Ureter (tissue), 1 donor: Measurements from ENCODE around the gene PEX11A. TPM values are rescaled to one million over a fixed set of nuclear protein-coding genes. Genes with fewer than 3 reads are reported as not detected.

Source experiments
- DNase-seq: peaks from one replicate; pipeline ENCODE4 v3.0.0-alpha.2; 2020; ENCODE audit warnings: low spot score
- total RNA-seq: library from RNA; stranded (reverse); gene quantifications from one replicate; pipeline ENCODE4 v1.2.4, GENCODE V29; 2023
- donor health status: DM: yes; HTN: yes; CAD: no.

Gene PEX11A
- total RNA-seq, 1 donor from 2014 or later: 25.2 TPM

DNA sequence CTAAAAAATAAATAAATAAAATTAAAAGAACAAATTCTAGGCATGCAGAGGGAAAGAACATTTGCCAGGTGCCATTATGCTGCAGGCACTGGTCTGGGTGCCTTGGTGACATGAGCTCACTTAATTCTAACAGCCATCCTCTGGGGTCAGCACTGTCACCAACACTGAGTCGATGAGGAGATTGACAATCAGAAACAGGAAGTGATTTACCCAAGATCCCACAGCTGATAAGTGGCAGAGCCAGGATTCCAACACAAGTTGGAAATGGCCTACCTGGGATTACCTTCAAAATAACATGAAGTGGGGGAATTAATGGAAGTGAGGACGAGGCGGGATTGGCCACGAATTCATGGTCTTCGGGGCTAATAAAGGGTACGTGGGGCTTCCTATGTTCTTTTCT lies 14.9 kb downstream of the PEX11A start:
- no peak for DNase-seq

DNA sequence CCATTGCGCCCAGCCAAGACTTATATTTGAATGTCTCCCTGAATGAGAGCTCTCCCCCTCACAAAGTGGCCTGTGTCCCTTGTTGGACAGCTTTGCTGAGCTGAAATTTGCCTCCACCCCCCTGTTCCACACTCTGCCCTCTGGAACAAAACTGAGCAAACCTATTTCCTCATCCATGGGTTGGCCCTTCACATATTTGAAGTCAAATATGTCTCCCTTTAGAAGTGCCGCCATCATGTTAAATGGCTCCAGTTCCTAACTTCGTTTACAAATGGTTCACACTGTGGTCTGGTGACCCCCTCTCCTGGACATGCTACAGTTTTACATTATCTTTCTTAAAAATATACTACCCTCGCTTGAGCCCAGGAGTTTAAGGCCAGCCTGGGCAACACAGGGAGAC lies 16.0 kb downstream of the PEX11A start:
- peak; percentile 29 for DNase-seq

DNA sequence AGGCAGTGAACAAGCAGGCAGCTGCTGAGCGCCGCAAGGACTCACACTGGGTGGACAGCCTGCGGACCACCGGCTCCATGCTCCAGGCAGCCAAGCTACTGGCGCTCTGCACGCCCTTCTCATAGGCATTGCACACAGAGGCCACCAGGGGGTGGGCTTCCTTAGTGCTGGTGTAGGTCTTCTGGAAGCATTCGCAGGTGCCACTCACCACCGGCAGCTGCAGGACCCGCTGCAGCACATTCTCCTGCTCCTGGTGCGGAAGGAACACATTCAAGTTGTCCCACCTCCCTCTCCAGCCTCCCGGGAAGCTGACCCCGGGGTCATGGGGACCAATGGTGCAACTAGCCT lies 17.4 kb downstream of the PEX11A start:
- DNase-seq: peak; percentile 42

DNA sequence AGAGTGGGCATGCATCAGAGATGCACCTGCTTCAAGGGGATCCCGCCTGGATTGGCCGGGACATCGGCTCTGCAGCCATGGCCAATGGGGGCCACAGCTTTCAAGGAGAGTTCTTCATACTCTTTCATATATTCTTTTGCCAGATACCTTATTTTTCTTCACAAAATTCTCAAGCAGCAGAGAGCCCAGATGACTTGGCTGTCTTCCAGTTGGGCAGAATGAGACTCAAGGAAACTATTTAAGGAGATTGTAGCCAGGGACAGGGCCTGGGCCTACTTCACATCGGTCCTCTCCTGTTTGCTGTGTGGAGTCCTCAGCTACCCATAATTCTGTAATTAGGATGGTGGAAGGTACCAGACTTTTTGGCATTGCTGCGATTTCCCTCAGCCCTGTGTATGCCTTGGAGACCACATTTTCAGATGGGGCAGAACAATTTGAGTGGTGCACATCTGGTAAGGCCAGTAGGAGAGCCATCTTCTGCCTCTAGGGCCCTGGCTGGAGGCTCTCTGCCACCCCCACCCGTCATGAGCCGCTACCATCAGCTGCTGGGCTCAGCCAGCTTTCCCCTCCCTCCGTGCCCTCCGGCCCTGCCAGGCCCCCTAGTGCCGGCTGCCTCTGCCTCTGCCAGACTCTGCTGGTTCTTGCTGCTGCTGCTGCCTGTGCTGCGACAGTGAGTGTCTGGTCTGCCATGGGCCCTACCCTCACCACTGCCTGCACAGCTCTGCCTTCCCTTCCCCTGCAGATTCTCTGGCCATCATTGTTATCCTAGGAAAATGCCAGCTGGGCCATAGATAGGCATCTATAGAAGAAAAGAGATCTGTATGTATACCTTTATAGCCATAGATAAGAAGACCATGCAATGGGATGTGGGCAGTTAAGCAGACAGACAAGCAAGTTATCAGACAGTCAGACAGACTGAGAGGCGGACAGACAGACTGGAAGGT lies 18.1 kb downstream of the PEX11A start:
- peak; percentile 9 for DNase-seq

DNA sequence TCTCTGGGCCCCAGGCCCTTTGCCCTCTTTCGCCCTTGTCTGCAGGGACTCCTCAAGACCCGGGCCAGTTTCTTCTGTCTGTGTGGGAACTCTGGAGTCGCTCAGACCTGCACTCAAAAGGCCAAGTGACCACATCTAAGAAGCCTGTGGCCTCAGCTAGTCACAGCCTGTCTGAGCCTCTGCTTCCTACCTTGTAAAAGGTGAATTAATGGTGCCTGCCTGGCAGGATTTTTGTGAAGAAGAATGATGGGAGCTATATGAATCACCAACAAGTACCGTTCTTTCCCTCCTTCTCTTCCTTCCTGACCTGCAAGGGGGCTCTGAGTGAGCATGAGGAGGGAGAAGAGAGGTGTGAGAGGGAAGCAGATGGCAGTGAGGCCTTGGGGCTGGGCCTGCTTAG lies 18.9 kb downstream of the PEX11A start:
- no peak for DNase-seq

DNA sequence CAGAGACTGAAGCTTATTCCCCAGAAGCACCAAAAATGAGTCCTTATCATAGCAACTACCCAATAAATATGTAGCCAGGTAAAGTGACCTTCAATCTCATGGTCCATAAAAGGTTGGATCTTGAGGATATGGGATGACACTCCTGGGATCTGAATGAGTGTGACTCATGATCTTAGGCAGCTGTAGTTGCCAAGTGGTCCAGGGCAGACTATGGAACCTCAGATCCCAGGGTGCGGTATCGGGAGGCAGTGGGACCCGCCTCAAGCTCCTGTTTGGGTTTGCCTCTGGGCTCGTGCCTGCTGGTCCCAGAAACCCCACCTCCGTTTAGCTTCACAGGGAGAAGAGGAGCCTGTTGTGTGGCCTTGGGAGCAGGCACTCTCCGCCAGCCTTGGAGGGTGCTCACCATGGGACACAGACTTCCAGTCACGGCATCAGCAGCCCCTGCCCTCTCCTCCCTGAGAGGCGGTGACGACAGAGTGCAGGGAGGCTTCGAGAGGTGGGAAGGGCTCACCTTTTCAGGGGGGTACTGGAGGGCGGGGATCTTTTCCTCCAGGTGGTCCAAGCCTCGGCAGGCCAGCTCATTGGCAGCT lies 19.5 kb downstream of the PEX11A start:
- DNase-seq: no peak

DNA sequence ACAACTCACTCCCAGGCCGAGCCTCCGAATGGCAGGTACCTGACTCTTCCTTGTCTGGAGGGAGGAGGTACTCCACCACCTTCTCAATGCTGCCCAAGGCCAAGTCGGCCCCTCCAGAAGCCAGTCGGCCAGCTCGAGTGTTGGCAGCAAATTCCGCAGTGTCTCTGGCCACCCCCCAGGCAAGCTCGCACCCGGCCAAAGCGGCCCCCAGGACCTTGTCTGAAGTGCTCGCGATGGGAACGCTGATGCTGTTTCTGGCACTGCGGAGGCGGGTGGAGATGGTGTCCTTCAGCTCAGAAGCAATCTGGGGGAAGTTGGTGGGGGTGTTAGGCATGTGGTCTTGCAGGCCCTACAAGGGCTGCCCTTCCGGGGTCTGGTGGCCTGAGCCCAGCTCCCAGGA lies 20.6 kb downstream of the PEX11A start:
- no peak for DNase-seq

DNA sequence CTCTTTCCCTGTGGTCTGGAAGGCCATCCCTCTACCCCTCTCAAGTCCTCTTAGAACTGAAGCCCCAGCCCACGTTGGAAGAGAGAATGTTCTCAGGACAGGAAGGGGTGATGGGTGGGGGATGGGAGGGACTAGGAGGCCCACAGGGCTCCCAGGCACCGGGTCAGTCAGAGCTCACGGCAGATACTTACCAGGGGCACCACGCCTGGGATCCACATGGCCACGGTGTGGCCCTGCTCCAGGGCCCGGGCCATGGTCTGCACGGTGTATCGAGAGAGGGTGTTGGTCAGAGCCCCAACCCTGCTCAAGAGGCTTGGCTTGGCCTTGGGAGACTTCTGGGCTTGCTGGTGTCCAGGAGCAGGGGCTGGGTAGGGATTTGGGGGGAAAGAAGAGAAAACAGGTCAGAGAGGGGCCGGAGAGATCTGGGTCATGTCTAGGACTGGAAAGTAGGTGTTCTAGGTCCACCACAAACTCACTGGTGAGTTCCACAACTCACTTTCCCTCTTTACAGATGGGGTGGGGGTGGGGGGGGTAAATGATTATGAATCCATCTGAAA lies 21.2 kb downstream of the PEX11A start:
- DNase-seq: no peak

DNA sequence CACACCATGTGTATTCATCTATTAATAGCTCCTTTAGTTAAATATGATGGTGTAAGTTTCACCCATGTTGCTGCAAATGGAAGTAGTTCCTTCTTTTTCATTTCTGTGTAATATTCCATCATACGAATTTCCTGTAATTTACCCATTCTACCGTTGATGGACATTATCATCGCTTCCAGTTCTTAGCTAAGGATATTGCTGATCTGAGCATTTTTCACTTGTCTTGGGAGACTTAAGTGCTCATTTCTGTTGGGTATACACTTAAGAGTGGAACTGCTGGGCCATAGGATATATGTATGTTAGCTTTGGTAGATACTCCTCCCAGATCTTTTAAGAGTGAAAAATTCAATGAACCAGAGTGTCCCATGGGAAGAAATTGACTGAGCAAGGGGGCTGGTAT lies 22.4 kb downstream of the PEX11A start:
- no peak for DNase-seq

DNA sequence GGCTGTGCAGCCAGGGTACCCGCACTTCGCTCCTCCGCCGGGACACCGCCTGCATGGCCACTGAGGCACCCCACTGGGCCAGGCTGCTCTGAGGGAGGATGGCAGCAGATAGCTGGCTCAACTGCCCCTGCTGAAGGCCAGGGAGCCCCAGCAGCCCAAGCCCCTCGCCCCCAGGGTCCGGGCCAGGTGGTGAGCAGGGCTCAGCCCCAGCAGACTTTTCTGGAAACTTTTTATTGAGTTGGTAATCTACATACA lies 22.9 kb downstream of the PEX11A start:
- DNase-seq: no peak

DNA sequence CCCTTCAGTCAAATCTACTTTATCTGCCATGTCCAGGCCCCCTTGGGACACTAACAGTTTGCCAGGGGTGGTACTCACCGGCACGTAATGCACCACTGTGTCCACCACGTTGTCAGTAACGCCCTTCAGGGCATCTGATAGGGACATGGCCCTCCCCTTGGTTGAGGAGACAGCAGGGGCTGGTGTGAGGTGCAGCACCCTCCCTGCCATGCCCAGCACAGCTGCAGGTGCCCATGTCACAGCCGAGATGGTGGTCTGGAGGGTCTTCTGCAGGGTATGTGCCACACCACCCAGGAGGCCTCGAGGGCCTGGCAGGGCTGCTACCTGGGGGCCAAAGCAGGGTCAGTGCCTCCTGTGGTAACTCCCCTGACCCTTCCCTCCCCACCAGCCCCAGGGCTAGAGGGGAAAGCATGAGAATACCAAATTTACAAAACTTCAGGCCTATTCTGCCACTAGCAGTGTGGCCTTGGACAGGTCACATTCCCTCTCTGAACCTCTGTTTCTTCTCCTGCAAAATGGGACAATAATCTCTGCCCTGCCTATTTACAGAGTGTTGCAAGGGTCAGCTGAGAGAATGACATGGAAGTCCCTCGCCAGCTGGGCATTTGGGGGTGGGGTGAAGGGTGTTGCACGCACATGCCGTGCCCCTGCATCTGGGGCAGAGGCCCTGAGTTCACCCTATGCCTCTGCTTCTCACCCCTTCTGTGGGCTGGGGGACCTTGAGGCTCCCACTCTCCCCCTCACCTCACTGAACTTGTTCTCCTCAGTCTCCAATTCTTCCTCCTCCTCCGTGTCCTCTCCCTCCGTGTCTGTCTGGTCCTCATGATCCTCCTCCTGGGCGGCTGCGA lies 23.5 kb downstream of the PEX11A start:
- DNase-seq: no peak

DNA sequence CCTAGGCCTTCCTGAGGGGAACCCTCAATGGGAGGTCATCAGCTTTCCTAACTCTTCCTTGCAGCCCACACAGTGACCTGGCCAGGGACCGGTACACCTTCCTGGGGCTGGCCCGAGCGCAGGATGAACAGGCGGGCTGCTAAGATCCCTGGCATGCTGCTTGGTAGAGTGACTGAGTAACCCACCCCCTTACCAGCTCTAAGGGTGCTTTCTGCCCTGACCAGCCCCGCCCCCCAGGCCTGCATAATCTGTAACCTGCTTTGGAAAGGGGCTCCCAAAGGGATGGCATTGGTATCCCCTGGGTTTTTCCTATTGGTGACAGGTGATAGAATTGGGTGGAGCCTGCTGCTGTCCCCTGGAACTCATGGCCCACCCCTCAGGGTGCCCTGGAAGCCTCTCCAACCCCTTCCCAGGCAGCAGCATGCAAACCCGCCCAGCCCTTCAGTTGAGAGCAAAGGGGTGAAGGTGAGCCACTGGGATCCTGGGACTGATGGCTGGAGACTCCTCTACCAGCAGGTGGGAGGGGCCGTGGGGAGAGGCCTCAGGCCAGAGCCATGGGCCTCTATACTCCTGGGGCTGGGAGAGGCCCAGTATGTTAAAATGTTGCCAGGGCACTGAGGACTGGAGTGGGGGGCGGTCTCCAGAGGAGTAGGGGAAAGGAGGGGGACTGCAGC lies 24.2 kb downstream of the PEX11A start:
- no peak for DNase-seq

DNA sequence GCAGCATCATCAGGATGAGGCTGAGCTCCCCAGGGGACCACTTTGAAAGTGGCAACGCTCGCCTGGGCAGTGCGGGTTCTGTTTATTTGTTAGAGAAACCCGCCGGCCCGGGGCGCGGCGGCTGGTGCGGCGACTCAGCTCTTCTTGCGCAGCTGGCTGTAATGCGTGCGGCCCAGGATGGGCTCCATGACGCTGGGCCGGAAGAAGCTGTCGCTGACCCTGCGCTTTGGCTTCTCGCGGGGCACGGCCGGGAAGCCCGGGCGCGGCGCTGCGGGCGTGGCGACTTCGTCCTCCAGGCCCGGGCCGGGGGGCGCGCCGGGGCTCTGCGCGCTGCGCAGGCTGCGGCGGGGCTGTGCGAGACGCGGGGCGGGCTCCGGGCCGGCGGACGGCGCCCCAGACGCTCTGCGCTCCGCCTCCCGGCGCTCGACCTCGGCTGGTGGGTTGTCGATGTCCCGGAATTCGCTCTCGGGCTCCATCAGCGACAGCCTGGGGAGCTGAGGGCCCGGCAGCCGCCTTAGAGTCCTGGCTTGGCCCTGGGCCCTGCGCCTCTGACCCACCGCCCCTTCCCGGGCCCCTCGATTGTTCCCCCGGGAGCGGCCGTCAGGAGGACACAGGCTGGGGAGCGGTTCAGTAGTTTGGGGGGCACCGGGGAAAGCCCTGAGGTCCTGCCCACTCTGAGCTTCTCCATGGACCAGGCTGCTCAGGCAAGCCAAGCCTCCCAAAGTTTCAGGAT lies 24.9 kb downstream of the PEX11A start:
- DNase-seq: peak; percentile 60

DNA sequence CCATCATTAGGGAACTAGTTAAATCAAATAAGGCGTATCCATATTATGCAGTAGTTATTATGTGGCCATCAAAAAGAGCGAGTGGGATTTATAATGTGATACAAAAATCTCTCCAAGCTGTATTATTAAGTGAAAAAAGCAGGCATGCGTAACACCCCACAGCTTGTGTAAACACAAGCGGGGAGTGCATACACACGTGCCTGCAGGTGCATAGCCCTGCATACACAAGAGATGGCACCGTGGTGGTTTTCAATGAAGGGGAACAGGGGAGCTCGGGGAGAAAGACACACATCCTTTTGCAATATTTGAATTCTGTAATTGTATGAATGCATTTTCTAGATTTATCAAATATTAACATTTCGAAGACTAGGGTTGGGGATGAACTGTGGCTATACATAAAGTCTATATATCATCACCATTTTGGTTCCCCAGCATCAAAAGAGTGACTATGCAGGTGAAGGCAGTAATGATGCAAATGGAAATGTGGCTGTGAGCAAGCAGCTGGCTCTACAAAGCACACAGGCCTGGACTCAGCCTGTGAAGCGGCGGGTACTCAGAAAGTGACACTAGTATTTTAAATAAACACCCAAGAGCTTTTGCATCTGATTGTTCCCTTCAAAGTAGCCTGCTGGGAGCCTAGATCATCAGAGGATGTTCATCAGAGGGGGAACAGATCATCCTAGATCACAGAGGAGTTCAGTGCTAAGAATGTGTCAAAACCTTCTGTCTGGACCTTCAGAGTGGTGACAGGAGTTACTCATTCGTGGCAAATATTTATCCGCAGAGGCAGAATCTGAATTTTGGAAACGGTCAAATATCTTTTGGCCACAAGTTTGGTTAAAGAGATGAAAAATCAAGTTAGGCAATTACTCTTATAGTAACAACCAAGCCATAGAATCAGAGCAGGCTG lies 25.9 kb downstream of the PEX11A start:
- DNase-seq: no peak

DNA sequence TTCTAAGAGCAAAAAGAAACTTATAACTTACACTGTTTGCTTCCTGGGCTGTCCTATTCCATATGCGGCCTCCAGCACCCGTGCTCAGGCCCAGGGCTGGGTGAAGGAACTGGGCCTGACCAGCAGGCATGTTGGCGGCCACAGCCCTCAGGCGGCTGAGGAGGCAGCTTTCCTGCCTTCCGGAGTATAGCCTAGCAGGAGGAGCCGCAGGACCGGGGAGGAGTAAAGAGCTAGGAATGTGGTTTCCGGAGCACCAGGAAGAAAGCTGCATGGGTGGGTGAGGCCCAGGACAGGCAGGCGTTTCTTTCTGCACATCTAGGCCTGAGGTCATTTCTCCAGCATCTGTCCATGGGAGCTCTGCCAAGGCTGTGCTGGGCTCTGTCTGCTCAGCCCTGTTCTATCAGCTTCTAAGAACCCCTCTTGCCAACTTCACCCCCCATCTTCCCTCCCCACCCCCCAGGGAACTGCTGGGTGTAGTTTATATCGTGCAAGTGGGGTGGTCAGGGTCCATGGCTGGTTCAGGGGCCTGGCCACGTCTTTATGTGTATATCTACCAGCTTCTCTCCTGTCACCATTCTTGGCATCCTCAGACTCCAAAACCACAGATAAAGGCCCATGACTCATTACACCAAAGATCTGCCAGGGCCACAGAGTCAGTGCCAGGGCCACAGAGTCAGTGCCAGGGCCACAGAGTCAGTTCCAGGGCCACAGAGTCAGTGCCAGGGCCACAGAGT lies 27.5 kb downstream of the PEX11A start:
- DNase-seq: peak; percentile 87

DNA sequence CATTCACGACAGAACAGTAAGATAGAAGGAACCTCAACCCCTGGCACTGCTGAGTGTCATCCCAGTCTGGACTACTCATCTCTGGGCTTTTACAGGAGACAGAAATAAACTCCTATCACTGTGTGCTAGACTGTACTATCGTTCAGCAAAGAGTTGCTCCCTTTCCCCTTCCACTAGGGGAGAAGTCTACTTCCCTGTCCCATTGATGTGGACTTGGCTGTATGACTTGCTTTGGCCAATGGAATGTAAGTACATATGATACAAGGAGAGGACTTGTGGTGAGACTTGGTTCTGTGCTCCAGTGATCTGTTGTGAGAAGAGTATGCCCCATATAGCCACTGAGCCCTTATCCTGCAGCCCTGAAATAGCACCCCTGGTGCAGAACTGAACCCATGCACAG lies 30.0 kb downstream of the PEX11A start:
- no peak for DNase-seq

DNA sequence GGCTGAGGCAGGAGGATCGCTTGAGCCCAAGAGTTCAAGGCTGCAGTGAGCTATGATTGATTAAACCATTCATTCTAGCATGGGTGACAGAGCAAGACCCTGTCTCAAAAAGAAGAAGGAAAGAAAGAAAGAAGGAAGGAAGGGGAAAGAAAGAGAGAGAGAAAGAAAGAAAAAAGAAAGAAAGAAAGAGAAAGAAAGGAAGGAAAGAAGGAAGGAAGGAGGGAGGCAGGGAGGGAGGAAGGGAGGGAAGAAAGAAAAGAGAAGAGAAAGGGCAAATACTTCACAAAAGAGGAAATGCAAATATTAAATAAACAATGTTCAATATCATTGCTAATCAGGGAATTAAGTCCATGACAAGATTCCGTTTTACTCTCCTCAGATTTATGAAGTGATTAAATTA lies 31.3 kb downstream of the PEX11A start:
- no peak for DNase-seq

DNA sequence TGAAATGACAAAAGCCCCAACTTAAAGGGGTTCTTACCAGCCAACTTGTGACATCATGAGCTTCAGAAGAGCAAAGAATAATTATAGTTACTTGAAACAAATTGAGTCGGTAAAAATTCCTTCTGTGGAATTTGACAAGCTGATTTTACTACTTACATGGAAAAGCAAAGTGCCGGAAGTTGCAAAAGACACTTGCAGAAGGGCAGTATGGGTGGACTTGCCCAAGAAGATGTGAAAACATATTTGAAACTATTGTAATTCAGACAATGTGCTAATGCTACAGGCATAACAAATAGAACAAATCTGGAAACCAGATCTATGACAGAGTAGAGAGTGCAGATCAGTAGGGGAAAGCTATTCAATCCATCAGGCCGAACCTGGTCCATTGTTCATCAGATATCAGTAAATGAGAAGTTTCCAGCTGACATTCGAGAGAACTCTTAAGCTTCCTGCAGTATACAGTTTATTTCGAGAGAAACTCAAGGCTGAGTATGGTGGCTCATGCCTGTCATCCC lies 32.8 kb downstream of the PEX11A start:
- no peak for DNase-seq

DNA sequence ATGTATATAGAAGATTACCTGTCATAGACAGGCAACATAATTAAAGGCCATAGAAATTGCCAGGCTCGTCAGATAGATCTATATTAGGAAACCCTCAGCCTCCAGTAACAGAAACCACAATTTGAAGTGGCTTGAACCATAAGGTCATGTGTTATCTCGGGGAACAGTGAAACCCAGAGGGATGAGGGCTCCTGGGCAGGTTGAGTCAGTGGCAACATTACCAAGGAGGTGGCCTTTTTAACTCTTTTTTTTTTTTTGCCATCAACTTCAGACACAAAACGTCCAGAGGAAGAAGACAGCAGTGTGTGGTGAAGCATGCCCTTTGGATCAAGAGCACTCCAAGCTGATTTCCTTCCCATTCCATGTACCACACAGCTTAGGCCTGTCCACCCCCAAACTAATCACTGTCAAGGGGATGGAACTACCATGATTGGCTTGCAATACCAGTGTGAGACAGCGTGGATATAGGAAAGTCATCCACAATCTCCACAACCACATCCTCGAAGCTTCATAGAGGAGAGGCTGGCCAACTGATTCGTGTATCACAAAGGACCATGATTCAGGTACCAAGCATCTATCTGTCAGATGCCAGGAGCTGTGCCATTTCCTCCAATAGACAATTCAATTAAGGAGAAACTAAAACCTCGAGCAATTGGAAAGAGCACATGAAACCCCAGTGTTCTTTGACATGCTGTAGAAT lies 34.3 kb downstream of the PEX11A start:
- no peak for DNase-seq
